ENCODE results near the gene DUSP8.

Gene DUSP8

GRCh38 chr11:1574933-1575242 lies 2.8 kb upstream of the DUSP8 start:
- no peak for TF ChIP-seq CTCF (IDR thresholded peaks at IDR 0.05; ENCODE audit: insufficient read depth, low read depth, low read length, missing control alignments)

GRCh38 chr11:1574238-1574932 lies 2.3 kb upstream of the DUSP8 start:
- DNase-seq (ENCODE audit: low read depth), result peak; percentile 48
- H3K4me3 ChIP-seq (ENCODE audit: low read depth, low read length), result no peak overlapping the region
- peak; percentile 86 for TF ChIP-seq CTCF (IDR thresholded peaks at IDR 0.05; ENCODE audit: insufficient read depth, low read depth, low read length, missing control alignments)

More at GRCh38 chr11:1574933-1575242, 2.8 kb upstream of the DUSP8 start:
- DNase-seq (ENCODE audit: low read depth), result no peak
- H3K4me3 ChIP-seq (ENCODE audit: low read depth, low read length), result no peak overlapping the region

- no peak for TF ChIP-seq CTCF (IDR thresholded peaks at IDR 0.05; ENCODE audit: insufficient read depth, low read depth, low read length, missing control alignments)
- H3K4me3 ChIP-seq (ENCODE audit: low read depth, low read length), result no peak overlapping the region
- no peak for DNase-seq (ENCODE audit: low read depth)
These were observed 1.8 kb upstream of the DUSP8 start for GRCh38 chr11:1573903-1574237.

- DNase-seq (ENCODE audit: low read depth), result no peak
- H3K4me3 ChIP-seq (ENCODE audit: low read depth, low read length), result no peak overlapping the region; the same call in 1 of the 2 replicates
These were observed 1.2 kb upstream of the DUSP8 start for GRCh38 chr11:1573077-1573902.

GRCh38 chr11:1571760-1572196 lies 293 bp downstream of the DUSP8 start:
- TF ChIP-seq CTCF (IDR thresholded peaks at IDR 0.05; ENCODE audit: insufficient read depth, low read depth, low read length, missing control alignments), result no peak
- no peak for DNase-seq (ENCODE audit: low read depth)
- no peak overlapping the region; the same call in 1 of the 2 replicates for H3K4me3 ChIP-seq (ENCODE audit: low read depth, low read length)

More at GRCh38 chr11:1573077-1573902, 1.2 kb upstream of the DUSP8 start:
- no peak for TF ChIP-seq CTCF (IDR thresholded peaks at IDR 0.05; ENCODE audit: insufficient read depth, low read depth, low read length, missing control alignments)

GRCh38 chr11:1570896-1571759 lies 943 bp downstream of the DUSP8 start:
- no peak for TF ChIP-seq CTCF (IDR thresholded peaks at IDR 0.05; ENCODE audit: insufficient read depth, low read depth, low read length, missing control alignments)
- DNase-seq (ENCODE audit: low read depth), result no peak
- H3K4me3 ChIP-seq (ENCODE audit: low read depth, low read length), result peak overlapping the region; percentile 30
